HG02852 (cell line): ENCODE measurements around the gene CTU2.
A peak's percentile ranks its signal among the peaks of the same experiment; 100 is the strongest.
"Not testable (repeated sequence)": the region's sequence is repeated elsewhere in the genome, so short reads cannot be mapped to it uniquely, and the experiment has no call there.

Source experiments
- ATAC-seq: cut with Tn5 transposase; IDR thresholded peaks from one replicate; pipeline ENCODE4 v1.9.1; 2021; ENCODE audit warnings: mild to moderate bottlenecking, moderate library complexity; ENCODE audit not compliant: unreplicated experiment

Gene CTU2

GRCh38 chr16:88706229-88706964 lies at the start of gene CTU2, which contains the start of gene RNF166:
TSS of gene CTU2 (plus strand) at chr16:88706503. CDS start at chr16:88706531, 28 bp downstream.
TSS of gene RNF166 (minus strand) at chr16:88706408. CDS start at chr16:88706325, 83 bp downstream.
- ATAC-seq, result peak; percentile 67

GRCh38 chr16:88657371-88657770 lies 48.9 kb upstream of the CTU2 start:
- ATAC-seq, result no peak

DNA sequence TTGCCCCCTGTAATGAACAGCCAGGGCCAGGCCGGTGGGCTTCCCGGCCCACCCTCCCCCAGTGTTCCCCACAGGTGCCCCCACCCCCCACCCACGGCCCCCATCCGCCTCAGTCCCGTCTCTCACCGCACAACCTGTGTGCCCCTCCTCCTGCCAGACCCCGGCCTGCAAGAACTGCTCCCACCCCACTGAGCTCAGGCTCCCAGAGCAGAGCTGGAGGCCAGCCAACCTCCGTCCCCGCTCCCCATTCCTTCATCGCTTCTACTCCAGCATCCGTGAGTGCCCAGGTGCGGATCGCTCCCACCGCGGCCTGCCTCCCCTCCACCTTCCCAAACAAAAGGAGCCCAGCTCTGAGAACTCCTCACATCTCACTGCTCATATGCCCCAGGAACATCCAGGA lies 47.6 kb upstream of the CTU2 start:
- ATAC-seq, result no peak

- no peak for ATAC-seq
Observed at GRCh38 chr16:88659160-88659559, 47.1 kb upstream of the CTU2 start.

GRCh38 chr16:88661468-88661867 lies 44.8 kb upstream of the CTU2 start:
- ATAC-seq, result no peak

GRCh38 chr16:88662222-88662842 lies 44.0 kb upstream of the CTU2 start:
- no peak for ATAC-seq

DNA sequence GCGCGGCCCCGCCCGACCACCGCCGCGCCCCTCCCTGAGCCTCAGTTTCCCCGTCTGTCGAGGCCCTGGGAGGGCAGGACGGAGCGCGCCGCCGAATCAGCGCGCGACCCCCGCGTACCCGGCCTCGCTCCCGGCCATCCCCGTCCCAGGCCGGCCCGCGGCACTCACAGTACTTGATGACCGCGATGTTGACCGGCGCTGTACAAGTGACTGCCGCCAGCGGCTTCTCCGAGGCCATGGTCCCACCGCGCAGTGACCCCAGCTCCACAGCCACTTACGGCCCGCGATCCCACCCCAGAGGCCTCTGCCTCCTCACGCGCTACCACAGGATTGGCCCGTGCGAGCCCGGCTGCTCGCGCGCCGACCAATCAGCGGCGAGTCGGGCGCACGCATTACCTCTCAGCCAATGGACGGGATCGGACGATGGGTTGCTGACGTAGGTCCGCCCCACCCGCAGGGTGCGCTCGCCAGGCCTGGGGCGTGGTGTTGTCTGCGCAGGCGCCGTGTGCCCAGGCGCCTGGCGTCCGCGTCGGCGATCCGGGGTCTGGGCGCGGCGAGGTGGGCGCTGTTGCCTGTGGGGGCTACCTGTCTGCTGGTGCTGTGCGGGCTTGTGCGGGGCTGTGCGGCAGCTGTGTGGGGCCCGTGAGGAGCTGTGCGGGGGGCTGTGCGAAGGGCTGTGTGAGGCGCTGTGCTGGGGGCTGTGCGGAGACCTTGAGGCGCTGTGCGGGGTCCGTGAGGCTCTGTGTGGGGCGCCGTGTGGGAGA lies 43.3 kb upstream of the CTU2 start, which contains the start of gene MVD:
TSS of gene MVD (minus strand) at position 249 of the 764 bp plus-strand sequence. CDS start at position 238, 11 bp downstream.
- peak; percentile 94 for ATAC-seq

GRCh38 chr16:88665148-88665547 lies 41.2 kb upstream of the CTU2 start:
- no peak for ATAC-seq

DNA sequence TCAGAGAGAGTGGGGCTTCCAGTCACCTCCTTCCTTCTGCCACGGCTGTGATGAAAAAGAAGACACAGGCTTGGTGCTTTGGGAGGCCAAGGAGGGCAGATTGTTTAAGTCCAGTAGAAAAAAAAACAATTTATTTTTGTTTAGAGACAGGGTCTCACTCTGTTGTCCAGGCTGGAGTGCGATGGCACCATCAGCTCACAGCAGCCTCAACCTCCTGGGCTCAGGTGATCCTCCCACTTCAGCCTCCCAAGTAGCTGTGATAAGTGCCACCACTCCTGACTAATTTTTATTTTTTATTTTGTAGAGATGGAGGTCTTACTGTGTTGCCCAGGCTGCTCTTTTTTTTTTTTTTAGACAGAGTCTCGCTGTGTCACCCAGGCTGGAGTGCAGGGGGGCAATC lies 40.7 kb upstream of the CTU2 start:
- ATAC-seq, result no peak

GRCh38 chr16:88667461-88667860 lies 38.8 kb upstream of the CTU2 start:
- no peak for ATAC-seq

- not testable (repeated sequence) for ATAC-seq
Observed at GRCh38 chr16:88669493-88669892, 36.8 kb upstream of the CTU2 start.

- ATAC-seq, result no peak
Observed at GRCh38 chr16:88669980-88670379, 36.3 kb upstream of the CTU2 start.

DNA sequence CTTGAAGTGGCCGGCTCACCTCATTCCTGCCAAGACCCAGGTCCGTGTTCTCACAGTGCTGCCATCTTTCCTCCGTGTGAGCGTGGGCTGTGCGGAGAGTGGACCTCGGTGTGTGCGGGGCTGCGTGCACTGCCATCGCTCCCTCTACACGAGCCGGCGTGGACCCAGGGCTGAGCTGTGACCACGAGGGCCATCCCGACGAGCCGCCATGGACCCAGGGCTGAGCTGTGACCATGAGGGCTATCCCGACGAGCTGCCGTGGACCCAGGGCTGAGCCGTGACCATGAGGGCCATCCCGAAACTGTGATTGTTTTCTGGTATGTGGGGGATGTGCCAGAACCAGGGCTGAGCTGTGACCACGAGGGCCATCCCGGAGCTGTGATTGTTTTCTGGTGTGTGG lies 34.5 kb upstream of the CTU2 start:
- no peak for ATAC-seq

DNA sequence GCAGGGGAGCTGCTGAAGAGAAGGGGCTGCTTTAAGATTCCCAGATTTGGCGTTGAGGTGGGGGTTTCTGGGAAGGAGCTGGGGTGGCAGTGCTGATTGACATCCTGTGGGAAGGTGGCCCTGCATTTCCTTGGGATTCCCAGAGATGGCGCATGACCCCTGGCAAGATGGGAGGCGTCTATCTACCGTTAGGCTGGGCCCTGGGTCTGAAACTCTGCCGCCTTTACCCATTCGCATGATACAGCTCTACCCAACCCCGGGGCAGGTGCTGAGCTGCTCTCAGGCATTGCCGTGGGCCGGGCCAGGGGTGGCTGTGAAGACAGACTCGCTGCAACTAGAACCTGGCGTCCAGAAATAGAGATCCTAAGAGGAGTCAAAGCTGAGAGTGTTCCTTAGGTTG lies 33.5 kb upstream of the CTU2 start:
- no peak for ATAC-seq

DNA sequence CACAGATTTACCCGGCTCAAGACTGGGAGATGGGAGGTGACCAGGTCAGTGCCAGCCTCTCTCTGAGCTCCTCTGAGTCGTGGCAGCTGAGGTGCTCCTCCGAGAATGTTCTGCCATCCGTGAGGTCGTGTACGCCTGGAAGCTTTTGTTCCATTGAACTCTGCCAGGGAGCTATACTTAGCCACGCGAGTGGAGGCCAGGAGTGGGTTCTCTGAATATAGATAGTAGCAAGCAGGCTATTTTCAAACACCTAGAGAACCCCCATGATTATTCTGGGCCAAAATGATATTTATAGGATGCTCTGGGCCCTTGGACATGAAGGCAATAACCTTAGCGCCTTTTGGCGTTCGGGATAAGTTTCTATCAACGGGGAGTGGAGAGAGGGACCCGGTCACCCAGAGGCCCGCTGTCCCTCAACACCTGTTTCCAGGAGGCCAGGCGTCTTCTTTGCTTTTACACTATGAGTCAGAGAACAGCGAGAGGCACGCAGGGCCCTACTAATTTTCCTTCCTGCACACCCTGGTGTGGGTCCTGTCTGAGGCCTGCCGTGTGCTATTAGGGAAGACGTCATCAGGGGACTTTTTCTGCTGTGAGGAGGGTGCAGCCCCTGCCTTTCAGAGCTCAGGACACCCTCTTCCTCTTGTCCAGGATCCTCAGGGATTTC lies 32.5 kb upstream of the CTU2 start:
- ATAC-seq, result peak; percentile 66

DNA sequence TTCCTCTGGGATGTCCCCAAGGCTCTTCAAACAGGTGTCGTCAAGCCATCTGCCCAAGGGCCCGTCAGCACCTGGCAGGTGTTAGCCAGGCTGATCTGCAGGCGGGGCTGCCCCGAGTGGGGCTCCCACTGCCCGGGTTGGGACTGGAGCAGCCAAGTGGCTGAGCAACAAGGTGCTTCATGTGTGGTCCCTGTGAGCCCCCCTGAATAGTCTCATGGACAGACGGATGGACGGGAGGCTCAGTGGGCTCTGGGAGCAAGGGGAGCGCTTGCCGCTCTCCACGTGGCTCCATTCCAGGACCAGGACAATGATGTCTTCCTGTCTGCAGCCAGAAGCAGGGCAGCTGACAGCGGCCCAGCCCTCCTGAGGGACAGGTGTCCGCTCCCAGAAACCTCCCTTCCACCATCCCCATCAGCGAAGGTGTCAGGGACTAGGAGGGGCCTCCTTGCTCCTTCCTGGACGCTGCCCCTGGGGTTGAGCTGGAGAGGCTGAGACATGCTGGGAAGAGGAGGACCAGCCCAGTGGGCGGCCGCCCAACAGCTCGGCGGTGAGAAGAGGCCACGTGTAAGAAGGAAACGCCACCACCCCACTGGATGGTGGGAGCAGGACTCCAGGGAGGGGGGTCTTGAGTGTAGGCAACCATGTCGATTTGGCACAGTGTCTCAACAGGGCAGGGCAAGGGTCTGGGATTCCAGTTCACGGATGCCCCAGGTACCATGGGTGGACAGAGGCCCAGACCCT lies 29.6 kb upstream of the CTU2 start:
- no peak for ATAC-seq

- ATAC-seq, result no peak
Observed at GRCh38 chr16:88677721-88678120, 28.6 kb upstream of the CTU2 start.

- ATAC-seq, result no peak
Observed at GRCh38 chr16:88678224-88678979, 27.9 kb upstream of the CTU2 start.

- ATAC-seq, result no peak
Observed at GRCh38 chr16:88680554-88681083, 25.7 kb upstream of the CTU2 start.
